ENCODE results near the gene MTRF1. TPM values are rescaled to one million over a fixed set of nuclear protein-coding genes. Genes with fewer than 3 reads are reported as not detected.

Gene MTRF1
- polyA plus RNA-seq, 2 of the 4 experiments (the other 2 are of a cell fraction), result 9.1 to 16.1 TPM

DNA sequence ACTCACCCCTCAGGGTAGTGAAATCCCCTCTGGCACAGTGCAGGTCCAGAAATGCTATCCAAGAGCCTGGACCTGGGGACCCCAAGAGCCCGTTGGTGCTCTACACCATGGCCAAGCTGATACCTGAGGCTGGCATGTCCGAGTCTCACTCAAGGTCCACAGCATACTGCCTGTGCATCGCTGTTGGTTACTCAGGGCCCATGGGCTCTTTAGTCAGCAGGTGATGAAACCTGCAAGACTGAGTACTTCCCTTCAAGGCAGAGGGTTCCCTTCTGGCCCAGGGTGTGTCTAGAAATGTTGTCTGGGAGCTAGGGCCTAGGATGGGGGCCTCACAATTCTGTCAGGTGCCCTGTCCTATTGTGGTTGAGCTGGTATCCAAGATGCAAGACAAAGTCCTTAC, 49.5 kb downstream of the MTRF1 start:
- no peak overlapping the region for H3K4me3 ChIP-seq
- H3K9me3 ChIP-seq, result peaks cover 3% of the 10 kb centered on the region; the same call in 1 of the 3 replicates
- peaks cover 14% of the 10 kb centered on the region; the same call in 2 of the 3 replicates for H3K4me1 ChIP-seq
- FAIRE-seq (no peak), ATAC-seq (no peak), DNase-seq (ENCODE audit: low read depth in 1 of 2, low spot score in 1 of 2) (no peak)
- TF ChIP-seq RCOR1 (IDR thresholded peaks at IDR 0.05; ENCODE audit: low read depth, low read length), result no peak
- TF ChIP-seq, protein P1, sequence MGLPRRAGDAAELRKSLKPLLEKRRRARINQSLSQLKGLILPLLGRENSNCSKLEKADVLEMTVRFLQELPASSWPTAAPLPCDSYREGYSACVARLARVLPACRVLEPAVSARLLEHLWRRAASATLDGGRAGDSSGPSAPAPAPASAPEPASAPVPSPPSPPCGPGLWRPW (IDR thresholded peaks at IDR 0.05), result no peak
- no peak for TF ChIP-seq SREBF2 (IDR thresholded peaks at IDR 0.05)
- TF ChIP-seq RNF2 (IDR thresholded peaks at IDR 0.05; ENCODE audit: borderline replicate concordance, low read depth), result no peak
- no peak for TF ChIP-seq FOSB (CRISPR knock-in tag; IDR thresholded peaks at IDR 0.05)
- TF ChIP-seq FOXS1 (CRISPR knock-in tag; IDR thresholded peaks at IDR 0.05), result no peak
- TF ChIP-seq HOXB5 (CRISPR knock-in tag; IDR thresholded peaks at IDR 0.05), result no peak
- TF ChIP-seq, protein P2, sequence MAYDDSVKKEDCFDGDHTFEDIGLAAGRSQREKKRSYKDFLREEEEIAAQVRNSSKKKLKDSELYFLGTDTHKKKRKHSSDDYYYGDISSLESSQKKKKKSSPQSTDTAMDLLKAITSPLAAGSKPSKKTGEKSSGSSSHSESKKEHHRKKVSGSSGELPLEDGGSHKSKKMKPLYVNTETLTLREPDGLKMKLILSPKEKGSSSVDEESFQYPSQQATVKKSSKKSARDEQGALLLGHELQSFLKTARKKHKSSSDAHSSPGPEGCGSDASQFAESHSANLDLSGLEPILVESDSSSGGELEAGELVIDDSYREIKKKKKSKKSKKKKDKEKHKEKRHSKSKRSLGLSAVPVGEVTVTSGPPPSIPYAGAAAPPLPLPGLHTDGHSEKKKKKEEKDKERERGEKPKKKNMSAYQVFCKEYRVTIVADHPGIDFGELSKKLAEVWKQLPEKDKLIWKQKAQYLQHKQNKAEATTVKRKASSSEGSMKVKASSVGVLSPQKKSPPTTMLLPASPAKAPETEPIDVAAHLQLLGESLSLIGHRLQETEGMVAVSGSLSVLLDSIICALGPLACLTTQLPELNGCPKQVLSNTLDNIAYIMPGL (CRISPR knock-in tag; IDR thresholded peaks at IDR 0.05; ENCODE audit: borderline replicate concordance), result no peak
- TF ChIP-seq NPAS2 (CRISPR knock-in tag; IDR thresholded peaks at IDR 0.05; ENCODE audit: borderline replicate concordance), result no peak
- TF ChIP-seq TP53 (CRISPR knock-in tag; IDR thresholded peaks at IDR 0.05), result no peak
- no peak for TF ChIP-seq JUN (IDR thresholded peaks at IDR 0.05)
- H3K4me2 ChIP-seq, result no peak overlapping the region
- ChIA-PET POLR2A (no interaction called here), CTCF (interaction anchor here (0.6 to 1.1 kb wide), 2 partner anchors 14 to 18 kb away, joined by 3 read pairs; no protein-coding TSS in a partner anchor)
- no peak overlapping the region for H3K27ac ChIP-seq
- WGBS (ENCODE audit: missing lambda C conversion rate), result 100% methylated on average over 1 of the region's 3 CpGs

DNA sequence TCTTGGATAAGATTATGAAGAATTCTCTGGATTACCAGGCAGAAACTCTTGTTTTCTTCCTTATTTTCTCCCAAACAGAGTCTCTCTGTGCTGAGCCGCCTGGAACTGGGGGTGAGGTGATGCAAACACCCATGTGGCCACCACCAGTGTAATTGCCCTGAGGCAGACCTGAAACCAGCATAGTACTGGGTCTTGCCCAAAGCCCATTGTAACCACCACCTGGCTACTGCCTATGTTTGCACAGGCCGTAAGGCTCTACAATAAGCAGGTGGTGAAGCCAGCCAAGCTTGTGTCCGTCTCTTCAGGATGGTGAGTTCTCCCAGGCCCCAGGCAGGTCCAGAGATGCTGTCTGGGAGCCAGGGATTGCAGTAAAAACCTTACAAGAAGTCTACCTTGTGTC, 50.1 kb downstream of the MTRF1 start:
- Histone ChIP-seq H3K4me1 (peaks cover 13% of the 10 kb centered on the region; the same call in 2 of the 3 replicates), H3K9me3 (peaks cover 3% of the 10 kb centered on the region; the same call in 1 of the 3 replicates), H3K27ac (no peak overlapping the region), H3K4me2 (no peak overlapping the region), H3K4me3 (no peak overlapping the region)
- WGBS (ENCODE audit: missing lambda C conversion rate), result 96% methylated on average over 3 of the region's 3 CpGs
- ChIA-PET POLR2A (no interaction called here), CTCF (no interaction called here)
- ATAC-seq (no peak), DNase-seq (ENCODE audit: low read depth in 1 of 2, low spot score in 1 of 2) (no peak), FAIRE-seq (no peak)
- TF ChIP-seq MAFK (IDR thresholded peaks at IDR 0.05; ENCODE audit: partially characterized antibody) (no peak), ZC3H11A (IDR thresholded peaks at IDR 0.05) (no peak), TP53 (CRISPR knock-in tag; IDR thresholded peaks at IDR 0.05) (no peak), RCOR1 (IDR thresholded peaks at IDR 0.05; ENCODE audit: low read depth, low read length) (no peak), CBX2 (IDR thresholded peaks at IDR 0.05; ENCODE audit: borderline replicate concordance, low read depth) (no peak), HOXB13 (CRISPR knock-in tag; IDR thresholded peaks at IDR 0.05; ENCODE audit: low read depth) (no peak), CHD4 (IDR thresholded peaks at IDR 0.05; ENCODE audit: borderline replicate concordance) (no peak)

DNA sequence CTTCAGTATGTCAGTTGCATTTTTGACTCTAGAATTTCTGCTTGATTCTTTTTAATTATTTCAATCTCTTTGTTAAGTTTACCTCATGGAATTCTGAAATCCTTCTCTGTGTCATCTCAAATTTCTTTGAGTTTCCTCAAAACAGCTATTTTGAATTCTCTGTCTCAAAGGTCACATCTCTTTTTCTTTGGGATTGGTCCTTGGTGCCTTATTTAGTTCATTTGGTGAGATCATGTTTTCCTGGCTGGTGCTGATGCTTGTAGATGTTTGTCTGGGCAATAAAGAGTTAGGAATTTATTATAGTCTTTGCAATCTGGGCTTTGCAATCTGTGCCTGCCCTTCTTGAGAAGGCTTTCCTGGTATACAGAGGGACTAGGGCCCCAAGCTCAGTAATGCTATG, 50.5 kb downstream of the MTRF1 start:
- FAIRE-seq, result no peak
- H3K4me3 ChIP-seq, result no peak overlapping the region
- H3K4me2 ChIP-seq, result no peak overlapping the region
- H3K27ac ChIP-seq, result no peak overlapping the region
- ATAC-seq, result no peak
- peaks cover 7% of the 10 kb centered on the region; the same call in 1 of the 3 replicates for H3K9me3 ChIP-seq
- no peak for DNase-seq (ENCODE audit: low read depth in 1 of 2, low spot score in 1 of 2)
- TF ChIP-seq, protein P3, sequence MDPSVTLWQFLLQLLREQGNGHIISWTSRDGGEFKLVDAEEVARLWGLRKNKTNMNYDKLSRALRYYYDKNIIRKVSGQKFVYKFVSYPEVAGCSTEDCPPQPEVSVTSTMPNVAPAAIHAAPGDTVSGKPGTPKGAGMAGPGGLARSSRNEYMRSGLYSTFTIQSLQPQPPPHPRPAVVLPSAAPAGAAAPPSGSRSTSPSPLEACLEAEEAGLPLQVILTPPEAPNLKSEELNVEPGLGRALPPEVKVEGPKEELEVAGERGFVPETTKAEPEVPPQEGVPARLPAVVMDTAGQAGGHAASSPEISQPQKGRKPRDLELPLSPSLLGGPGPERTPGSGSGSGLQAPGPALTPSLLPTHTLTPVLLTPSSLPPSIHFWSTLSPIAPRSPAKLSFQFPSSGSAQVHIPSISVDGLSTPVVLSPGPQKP (IDR thresholded peaks at IDR 0.05; ENCODE audit: low read depth, low read length), result no peak
- TF ChIP-seq JUN (IDR thresholded peaks at IDR 0.05) (no peak), MYC (IDR thresholded peaks at IDR 0.05; ENCODE audit: borderline replicate concordance, low read length) (no peak), ESRRA (IDR thresholded peaks at IDR 0.05; ENCODE audit: borderline replicate concordance, low read length) (no peak), CBX8 (IDR thresholded peaks at IDR 0.05) (no peak)
- POLR2A ChIA-PET, result no interaction called here
- CTCF ChIA-PET, result no interaction called here
- peaks cover 13% of the 10 kb centered on the region; the same call in 2 of the 3 replicates for H3K4me1 ChIP-seq
